Measurements from ENCODE around the gene PLD3. TPM values are rescaled to one million over a fixed set of nuclear protein-coding genes. Genes with fewer than 3 reads are reported as not detected.
A peak's percentile ranks its signal among the peaks of the same experiment; 100 is the strongest.

PLD3 gene
- total RNA-seq, 1 experiment from 2014 or later: 95.4 TPM

- ATAC-seq (no peak), DNase-seq (no peak)
- Histone ChIP-seq H3K4me2 (ENCODE audit: low read length) (no peak overlapping the region), H4K20me1 (ENCODE audit: low read length) (no peaks in the 10 kb centered on the region), H3K27ac (ENCODE audit: low read length) (no peak overlapping the region), H3K36me3 (ENCODE audit: low read depth, low read length) (no peaks in the 10 kb centered on the region), H3K9me2 (replicated peaks; ENCODE audit: low read length) (no peaks in the 10 kb centered on the region), H3K79me2 (ENCODE audit: low read length) (no peaks in the 10 kb centered on the region), H3K9me3 (ENCODE audit: low read length) (no peaks in the 10 kb centered on the region), H2AFZ (ENCODE audit: low read length) (no peak overlapping the region), H3F3A (ENCODE audit: low read length, unreplicated experiment) (no peaks in the 10 kb centered on the region), H3K9ac (ENCODE audit: low read length) (no peak overlapping the region), H3K4me3 (ENCODE audit: low read length) (no peak overlapping the region), H3K4me1 (ENCODE audit: insufficient read depth, low read length) (no peaks in the 10 kb centered on the region), H3K27me3 (ENCODE audit: low read length) (no peaks in the 10 kb centered on the region)
- TF ChIP-seq EZH2 (IDR thresholded peaks at IDR 0.05; ENCODE audit: low read length, unreplicated experiment) (no peak), CTCF (conservative IDR thresholded peaks at IDR 0.05; ENCODE audit: low read depth, low read length) (no peak), EZH2phosphoT487 (IDR thresholded peaks at IDR 0.05; ENCODE audit: borderline replicate concordance, low read length) (no peak)
- BruUV-seq (replicated peaks): TSS peak; percentile 16
- intact Hi-C loops (cut with micrococcal nuclease): no loop called here
- CTCF ChIA-PET: no interaction called here
- POLR2A ChIA-PET (ENCODE audit: unreplicated experiment): no interaction called here
These were observed 18.4 kb downstream of the PLD3 start for GRCh38 chr19:40366697-40367561.

GRCh38 chr19:40367577-40368434 is 19.3 kb downstream of the PLD3 start:
- ChIA-PET POLR2A (ENCODE audit: unreplicated experiment) (no interaction called here), CTCF (no interaction called here)
- Histone ChIP-seq H3K27me3 (ENCODE audit: low read length) (no peaks in the 10 kb centered on the region), H3K9ac (ENCODE audit: low read length) (no peak overlapping the region), H3K4me2 (ENCODE audit: low read length) (no peak overlapping the region), H3K36me3 (ENCODE audit: low read depth, low read length) (no peaks in the 10 kb centered on the region), H3F3A (ENCODE audit: low read length, unreplicated experiment) (no peaks in the 10 kb centered on the region), H3K4me3 (ENCODE audit: low read length) (no peak overlapping the region), H3K27ac (ENCODE audit: low read length) (no peak overlapping the region), H3K9me3 (ENCODE audit: low read length) (no peaks in the 10 kb centered on the region), H3K79me2 (ENCODE audit: low read length) (no peaks in the 10 kb centered on the region), H2AFZ (ENCODE audit: low read length) (no peak overlapping the region), H4K20me1 (ENCODE audit: low read length) (no peaks in the 10 kb centered on the region), H3K4me1 (ENCODE audit: insufficient read depth, low read length) (no peaks in the 10 kb centered on the region), H3K9me2 (replicated peaks; ENCODE audit: low read length) (no peaks in the 10 kb centered on the region)
- no peak for DNase-seq
- TF ChIP-seq CTCF (conservative IDR thresholded peaks at IDR 0.05; ENCODE audit: low read depth, low read length): no peak
- no peak for TF ChIP-seq EZH2 (IDR thresholded peaks at IDR 0.05; ENCODE audit: low read length, unreplicated experiment)
- no peak for TF ChIP-seq EZH2phosphoT487 (IDR thresholded peaks at IDR 0.05; ENCODE audit: borderline replicate concordance, low read length)
- BruUV-seq (replicated peaks): no TSS peak
- intact Hi-C loops (cut with micrococcal nuclease): no loop called here
- ATAC-seq: no peak
